DMS153 treated with DMSO at 0.1 percent for 48 hours (cell line): Measurements from ENCODE around the gene CEP290.

ENCODE experiments used
- DNase-seq: peaks from one replicate; lab custom pipeline; 2025; ENCODE audit not compliant: unreplicated experiment; lab: John Stamatoyannopoulos, UW

Gene CEP290

GRCh38 chr12:88141774-88142609, at the start of gene CEP290, which contains the start of gene TMTC3:
TSS of gene CEP290 (minus strand) at chr12:88142088. CDS start at chr12:88141307, 781 bp downstream.
TSS of gene TMTC3 (plus strand) at chr12:88142307. CDS start at chr12:88148316, 6,009 bp downstream.
- DNase-seq = peak; percentile 95

- DNase-seq = no peak
These were observed 46.3 kb upstream of the CEP290 start for GRCh38 chr12:88188180-88188579.

- no peak for DNase-seq
These were observed 45.7 kb upstream of the CEP290 start for GRCh38 chr12:88187571-88187970.

- no peak for DNase-seq
These were observed 44.1 kb upstream of the CEP290 start for GRCh38 chr12:88185988-88186387.

GRCh38 chr12:88185279-88185678, 43.4 kb upstream of the CEP290 start:
- no peak for DNase-seq

- DNase-seq = no peak
These were observed 42.3 kb upstream of the CEP290 start for GRCh38 chr12:88184196-88184595.

GRCh38 chr12:88182416-88182815, 40.5 kb upstream of the CEP290 start:
- DNase-seq = no peak

GRCh38 chr12:88181881-88182280, 40.0 kb upstream of the CEP290 start:
- no peak for DNase-seq

GRCh38 chr12:88179436-88180014, 37.6 kb upstream of the CEP290 start:
- DNase-seq = no peak

- DNase-seq = no peak
These were observed 33.7 kb upstream of the CEP290 start for GRCh38 chr12:88175544-88175943.

- DNase-seq = no peak
These were observed 31.0 kb upstream of the CEP290 start for GRCh38 chr12:88172844-88173407.

- no peak for DNase-seq
These were observed 25.5 kb upstream of the CEP290 start for GRCh38 chr12:88167384-88167783.

GRCh38 chr12:88166179-88166578, 24.3 kb upstream of the CEP290 start:
- no peak for DNase-seq

GRCh38 chr12:88163371-88163770, 21.5 kb upstream of the CEP290 start:
- DNase-seq = no peak

GRCh38 chr12:88156075-88156654, 14.3 kb upstream of the CEP290 start:
- DNase-seq = no peak

GRCh38 chr12:88153959-88154358, 12.1 kb upstream of the CEP290 start:
- no peak for DNase-seq

- no peak for DNase-seq
These were observed 8.2 kb upstream of the CEP290 start for GRCh38 chr12:88150063-88150462.

GRCh38 chr12:88145567-88146505, 3.9 kb upstream of the CEP290 start:
- DNase-seq = no peak

- no peak for DNase-seq
These were observed 2.9 kb upstream of the CEP290 start for GRCh38 chr12:88144546-88145468.

- no peak for DNase-seq
These were observed 2.1 kb upstream of the CEP290 start for GRCh38 chr12:88144037-88144436.
